ENCODE results near the gene PLEKHA1.
A peak's percentile ranks its signal among the peaks of the same experiment; 100 is the strongest.

PLEKHA1 gene

GRCh38 chr10:122374237-122374858 lies at the start of gene PLEKHA1:
TSS of gene PLEKHA1 (plus strand) at chr10:122374708. CDS start at chr10:122393201, 18,493 bp downstream.
- ChIA-PET POLR2A (interaction anchor here (0.6 to 0.9 kb wide), 4 partner anchors 30 to 99 kb away, joined by 3 read pairs; no protein-coding TSS in a partner anchor), CTCF (interaction anchor here (0.7 kb wide), 1 partner anchor 31 kb away, joined by 3 read pairs; no protein-coding TSS in a partner anchor)
- peak; percentile 98 for DNase-seq (ENCODE audit: extremely low spot score)
- TF ChIP-seq SUZ12 (IDR thresholded peaks at IDR 0.05): no peak
- TF ChIP-seq ZNF384 (IDR thresholded peaks at IDR 0.05): no peak
- no peak for TF ChIP-seq ELF4 (IDR thresholded peaks at IDR 0.05)
- TF ChIP-seq FOXK2 (IDR thresholded peaks at IDR 0.05): no peak
- TF ChIP-seq SP1 (IDR thresholded peaks at IDR 0.05): no peak
- no peak for TF ChIP-seq NFRKB (IDR thresholded peaks at IDR 0.05)
- TF ChIP-seq LEF1 (IDR thresholded peaks at IDR 0.05; ENCODE audit: borderline replicate concordance): no peak
- no peak for TF ChIP-seq HDGF (IDR thresholded peaks at IDR 0.05; ENCODE audit: borderline replicate concordance)
- TF ChIP-seq FOXA1 (IDR thresholded peaks at IDR 0.05): no peak
- TF ChIP-seq PKNOX1 (IDR thresholded peaks at IDR 0.05): no peak
- no peak for TF ChIP-seq BHLHE40 (IDR thresholded peaks at IDR 0.05; ENCODE audit: borderline replicate concordance)

- POLR2A ChIA-PET: no interaction called here
- DNase-seq (ENCODE audit: extremely low spot score): no peak
- CTCF ChIA-PET: no interaction called here
- TF ChIP-seq SP1 (IDR thresholded peaks at IDR 0.05): no peak
- TF ChIP-seq ELF4 (IDR thresholded peaks at IDR 0.05): no peak
- no peak for TF ChIP-seq LEF1 (IDR thresholded peaks at IDR 0.05; ENCODE audit: borderline replicate concordance)
- TF ChIP-seq SUZ12 (IDR thresholded peaks at IDR 0.05): no peak
- TF ChIP-seq L3MBTL2 (conservative IDR thresholded peaks at IDR 0.05): no peak
- TF ChIP-seq FOXA1 (IDR thresholded peaks at IDR 0.05): no peak
- no peak for TF ChIP-seq PKNOX1 (IDR thresholded peaks at IDR 0.05)
- TF ChIP-seq ZNF384 (IDR thresholded peaks at IDR 0.05): no peak
- TF ChIP-seq ARNT (IDR thresholded peaks at IDR 0.05): no peak
- no peak for TF ChIP-seq NFRKB (IDR thresholded peaks at IDR 0.05)
- TF ChIP-seq CTBP1 (IDR thresholded peaks at IDR 0.05; ENCODE audit: borderline replicate concordance): no peak
- TF ChIP-seq FOXK2 (IDR thresholded peaks at IDR 0.05): no peak
- TF ChIP-seq FOXM1 (IDR thresholded peaks at IDR 0.05; ENCODE audit: borderline replicate concordance): no peak
- no peak for TF ChIP-seq BHLHE40 (IDR thresholded peaks at IDR 0.05; ENCODE audit: borderline replicate concordance)
These were observed 49.3 kb upstream of the PLEKHA1 start for GRCh38 chr10:122325235-122325634.

GRCh38 chr10:122326385-122326784 lies 48.1 kb upstream of the PLEKHA1 start:
- no peak for DNase-seq (ENCODE audit: extremely low spot score)
- ChIA-PET CTCF (no interaction called here), POLR2A (no interaction called here)
- TF ChIP-seq L3MBTL2 (conservative IDR thresholded peaks at IDR 0.05) (no peak), PKNOX1 (IDR thresholded peaks at IDR 0.05) (no peak), CTBP1 (IDR thresholded peaks at IDR 0.05; ENCODE audit: borderline replicate concordance) (no peak), FOXA1 (IDR thresholded peaks at IDR 0.05) (no peak), ELF4 (IDR thresholded peaks at IDR 0.05) (no peak), FOXK2 (IDR thresholded peaks at IDR 0.05) (no peak), FOXM1 (IDR thresholded peaks at IDR 0.05; ENCODE audit: borderline replicate concordance) (no peak), TARDBP (IDR thresholded peaks at IDR 0.05) (no peak), NFRKB (IDR thresholded peaks at IDR 0.05) (no peak), BHLHE40 (IDR thresholded peaks at IDR 0.05; ENCODE audit: borderline replicate concordance) (no peak), LEF1 (IDR thresholded peaks at IDR 0.05; ENCODE audit: borderline replicate concordance) (no peak), ARNT (IDR thresholded peaks at IDR 0.05) (no peak), ZNF384 (IDR thresholded peaks at IDR 0.05) (no peak)

GRCh38 chr10:122326806-122327205 lies 47.7 kb upstream of the PLEKHA1 start:
- POLR2A ChIA-PET: no interaction called here
- CTCF ChIA-PET: no interaction called here
- no peak for TF ChIP-seq FOXM1 (IDR thresholded peaks at IDR 0.05; ENCODE audit: borderline replicate concordance)
- TF ChIP-seq L3MBTL2 (conservative IDR thresholded peaks at IDR 0.05): no peak
- no peak for TF ChIP-seq FOXA1 (IDR thresholded peaks at IDR 0.05)
- no peak for TF ChIP-seq NFRKB (IDR thresholded peaks at IDR 0.05)
- TF ChIP-seq BHLHE40 (IDR thresholded peaks at IDR 0.05; ENCODE audit: borderline replicate concordance): no peak
- no peak for TF ChIP-seq SUZ12 (IDR thresholded peaks at IDR 0.05)
- no peak for TF ChIP-seq HDGF (IDR thresholded peaks at IDR 0.05; ENCODE audit: borderline replicate concordance)
- TF ChIP-seq FOXK2 (IDR thresholded peaks at IDR 0.05): no peak
- no peak for TF ChIP-seq TARDBP (IDR thresholded peaks at IDR 0.05)
- no peak for DNase-seq (ENCODE audit: extremely low spot score)

GRCh38 chr10:122327237-122328206 lies 47.0 kb upstream of the PLEKHA1 start:
- ChIA-PET CTCF (no interaction called here), POLR2A (no interaction called here)
- TF ChIP-seq ELF4 (IDR thresholded peaks at IDR 0.05): no peak
- TF ChIP-seq LEF1 (IDR thresholded peaks at IDR 0.05; ENCODE audit: borderline replicate concordance): no peak
- no peak for TF ChIP-seq FOXA1 (IDR thresholded peaks at IDR 0.05)
- TF ChIP-seq TARDBP (IDR thresholded peaks at IDR 0.05): no peak
- no peak for TF ChIP-seq HDGF (IDR thresholded peaks at IDR 0.05; ENCODE audit: borderline replicate concordance)
- no peak for TF ChIP-seq L3MBTL2 (conservative IDR thresholded peaks at IDR 0.05)
- no peak for TF ChIP-seq FOXM1 (IDR thresholded peaks at IDR 0.05; ENCODE audit: borderline replicate concordance)
- TF ChIP-seq NFRKB (IDR thresholded peaks at IDR 0.05): no peak
- no peak for DNase-seq (ENCODE audit: extremely low spot score)
